ENCODE results near the gene RABGEF1.

RABGEF1 gene

GRCh38 chr7:66743920-66744319 lies 3.4 kb downstream of the RABGEF1 start:
- no peak overlapping the region for H3K4me3 ChIP-seq (ENCODE audit: low read depth in 1 of 2, low read length in 1 of 2)
- TF ChIP-seq, protein P1, sequence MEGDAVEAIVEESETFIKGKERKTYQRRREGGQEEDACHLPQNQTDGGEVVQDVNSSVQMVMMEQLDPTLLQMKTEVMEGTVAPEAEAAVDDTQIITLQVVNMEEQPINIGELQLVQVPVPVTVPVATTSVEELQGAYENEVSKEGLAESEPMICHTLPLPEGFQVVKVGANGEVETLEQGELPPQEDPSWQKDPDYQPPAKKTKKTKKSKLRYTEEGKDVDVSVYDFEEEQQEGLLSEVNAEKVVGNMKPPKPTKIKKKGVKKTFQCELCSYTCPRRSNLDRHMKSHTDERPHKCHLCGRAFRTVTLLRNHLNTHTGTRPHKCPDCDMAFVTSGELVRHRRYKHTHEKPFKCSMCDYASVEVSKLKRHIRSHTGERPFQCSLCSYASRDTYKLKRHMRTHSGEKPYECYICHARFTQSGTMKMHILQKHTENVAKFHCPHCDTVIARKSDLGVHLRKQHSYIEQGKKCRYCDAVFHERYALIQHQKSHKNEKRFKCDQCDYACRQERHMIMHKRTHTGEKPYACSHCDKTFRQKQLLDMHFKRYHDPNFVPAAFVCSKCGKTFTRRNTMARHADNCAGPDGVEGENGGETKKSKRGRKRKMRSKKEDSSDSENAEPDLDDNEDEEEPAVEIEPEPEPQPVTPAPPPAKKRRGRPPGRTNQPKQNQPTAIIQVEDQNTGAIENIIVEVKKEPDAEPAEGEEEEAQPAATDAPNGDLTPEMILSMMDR (IDR thresholded peaks at IDR 0.05) = no peak
- H3K27ac ChIP-seq = no peak overlapping the region
- H3K27me3 ChIP-seq = no peaks in the 10 kb centered on the region
- H3K4me1 ChIP-seq (ENCODE audit: control insufficient read depth in 1 of 2, insufficient read depth in 1 of 2, low read depth in 1 of 2, low read length in 1 of 2) = peaks cover 52 to 55% of the 10 kb centered on the region in 2 experiments
- no peaks in the 10 kb centered on the region for H3K9me3 ChIP-seq
- no peaks in the 10 kb centered on the region for H3K36me3 ChIP-seq

- no peak overlapping the region for H3K27ac ChIP-seq
- H3K9me3 ChIP-seq = no peaks in the 10 kb centered on the region
- peaks cover 44% of the 10 kb centered on the region in 2 experiments for H3K4me1 ChIP-seq (ENCODE audit: control insufficient read depth in 1 of 2, insufficient read depth in 1 of 2, low read depth in 1 of 2, low read length in 1 of 2)
- no peak overlapping the region for H3K4me3 ChIP-seq (ENCODE audit: low read depth in 1 of 2, low read length in 1 of 2)
- no peaks in the 10 kb centered on the region for H3K27me3 ChIP-seq
- TF ChIP-seq, protein P1 (IDR thresholded peaks at IDR 0.05) = no peak
- no peaks in the 10 kb centered on the region for H3K36me3 ChIP-seq
These were observed 6.9 kb downstream of the RABGEF1 start for GRCh38 chr7:66747385-66747784.

- Histone ChIP-seq H3K27ac (peak overlapping the region; percentile 63), H3K9me3 (no peaks in the 10 kb centered on the region), H3K4me1 (ENCODE audit: control insufficient read depth in 1 of 2, insufficient read depth in 1 of 2, low read depth in 1 of 2, low read length in 1 of 2) (peaks cover 39 to 40% of the 10 kb centered on the region in 2 experiments), H3K36me3 (no peaks in the 10 kb centered on the region), H3K27me3 (no peaks in the 10 kb centered on the region), H3K4me3 (ENCODE audit: low read depth in 1 of 2, low read length in 1 of 2) (no peak overlapping the region)
- TF ChIP-seq, protein P1 (IDR thresholded peaks at IDR 0.05) = no peak
These were observed 7.5 kb downstream of the RABGEF1 start for GRCh38 chr7:66747881-66748511.

- no peak overlapping the region for H3K4me3 ChIP-seq (ENCODE audit: low read depth in 1 of 2, low read length in 1 of 2)
- H3K36me3 ChIP-seq = no peaks in the 10 kb centered on the region
- no peaks in the 10 kb centered on the region for H3K27me3 ChIP-seq
- H3K27ac ChIP-seq = peak overlapping the region; percentile 63
- peaks cover 47 to 48% of the 10 kb centered on the region in 2 experiments for H3K4me1 ChIP-seq (ENCODE audit: control insufficient read depth in 1 of 2, insufficient read depth in 1 of 2, low read depth in 1 of 2, low read length in 1 of 2)
- no peaks in the 10 kb centered on the region for H3K9me3 ChIP-seq
- TF ChIP-seq, protein P1 (IDR thresholded peaks at IDR 0.05) = no peak
These were observed 8.3 kb downstream of the RABGEF1 start for GRCh38 chr7:66748791-66749190.

- Histone ChIP-seq H3K27ac (no peak overlapping the region), H3K4me1 (ENCODE audit: control insufficient read depth in 1 of 2, insufficient read depth in 1 of 2, low read depth in 1 of 2, low read length in 1 of 2) (peaks cover 58 to 64% of the 10 kb centered on the region in 2 experiments), H3K27me3 (no peaks in the 10 kb centered on the region), H3K36me3 (no peaks in the 10 kb centered on the region), H3K9me3 (no peaks in the 10 kb centered on the region), H3K4me3 (ENCODE audit: low read depth in 1 of 2, low read length in 1 of 2) (no peak overlapping the region)
- TF ChIP-seq, protein P1 (IDR thresholded peaks at IDR 0.05) = no peak
These were observed 11.4 kb downstream of the RABGEF1 start for GRCh38 chr7:66751945-66752344.

Data from neutrophil (primary cell).